H1 (cell line): ENCODE measurements around the gene PORCN. TPM values are rescaled to one million over a fixed set of nuclear protein-coding genes. Genes with fewer than 3 reads are reported as not detected.

Source experiments
- CTCF ChIA-PET: fragments of 300-600 bp; sonication (Branson Sonifier 250); formaldehyde crosslinking; loops from one replicate; lab custom pipeline; 2021; ENCODE audit not compliant: partially characterized antibody; lab: Charles Lee
- POLR2A ChIA-PET: fragments of 300-600 bp; sonication (Branson Sonifier 250); formaldehyde crosslinking; loops from one replicate; lab custom pipeline; 2021; ENCODE audit warnings: inconsistent platforms; ENCODE audit not compliant: partially characterized antibody; lab: Charles Lee
- DNase-seq, 2 experiments: peaks; one replicate each; pipeline versions ENCODE4 v3.0.0 to v3.0.0-alpha.2; 2010 to 2022; ENCODE audit warnings: low spot score in 2 of 2, low read depth in 1 of 2, mixed read lengths in 1 of 2
- FAIRE-seq: peaks from 2 replicates; lab custom pipeline; 2011; peaks lifted over from hg19 to GRCh38; lab: Jason Lieb, UNC
- H2AFZ ChIP-seq: 2 replicates; pipeline ENCODE4 v1.8.1; 2012; ENCODE audit warnings: low read length, inconsistent platforms
- H2AK5ac ChIP-seq: 2 replicates; pipeline ENCODE4 v1.6.1; 2013; ENCODE audit warnings: low read depth, low read length
- H2BK120ac ChIP-seq: replicated peaks from 2 replicates; pipeline ENCODE3; 2013; ENCODE audit warnings: low read depth, low read length, inconsistent platforms
- H2BK12ac ChIP-seq: 2 replicates; pipeline ENCODE4 v1.6.1; 2013; ENCODE audit warnings: low read depth, low read length
- H2BK15ac ChIP-seq: 2 replicates; pipeline ENCODE4 v1.6.1; 2013; ENCODE audit warnings: low read length
- H2BK20ac ChIP-seq: 2 replicates; pipeline ENCODE4 v1.6.1; 2013; ENCODE audit warnings: low read length
- H2BK5ac ChIP-seq: 2 replicates; pipeline ENCODE4 v1.6.1; 2013; ENCODE audit warnings: low read depth, low read length
- H3K14ac ChIP-seq: 2 replicates; pipeline ENCODE4 v1.6.1; 2013; ENCODE audit warnings: inconsistent platforms; ENCODE audit not compliant: insufficient read length
- H3K18ac ChIP-seq: 2 replicates; pipeline ENCODE4 v1.6.1; 2013; ENCODE audit warnings: low read length; ENCODE audit errors: extremely low read depth
- H3K23ac ChIP-seq: 2 replicates; pipeline ENCODE4 v1.6.1; 2013; ENCODE audit warnings: inconsistent platforms; ENCODE audit not compliant: insufficient read length
- H3K23me2 ChIP-seq: 2 replicates; pipeline ENCODE4 v1.6.1; 2013; ENCODE audit warnings: low read depth, low read length
- H3K27ac ChIP-seq: 2 replicates; pipeline ENCODE4 v1.6.1; 2011; ENCODE audit warnings: low read depth, low read length, inconsistent platforms
- H3K27me3 ChIP-seq, 4 experiments: replicated peaks in 1 of 4; 1 replicate in 1 of 4; 2 replicates in 3 of 4; pipeline versions ENCODE4 v1.6.1 to v1.8.1; 2011 to 2013; ENCODE audit warnings: low read length in 3 of 4, mild to moderate bottlenecking in 3 of 4, inconsistent platforms in 2 of 4, mixed read lengths in 2 of 4, moderate library complexity in 1 of 4; ENCODE audit not compliant: control insufficient read depth in 3 of 4, insufficient read depth in 3 of 4; ENCODE audit errors: extremely low read depth in 1 of 4
- H3K36me3 ChIP-seq, 4 experiments: 2 replicates each; pipeline versions ENCODE4 v1.6.1 to v1.8.1; 2011 to 2013; ENCODE audit warnings: mild to moderate bottlenecking in 4 of 4, low read length in 3 of 4, moderate library complexity in 2 of 4, control low read depth in 1 of 4, inconsistent platforms in 1 of 4; ENCODE audit not compliant: insufficient read depth in 4 of 4, control insufficient read depth in 2 of 4
- H3K4ac ChIP-seq: replicated peaks from 2 replicates; pipeline ENCODE3; 2013; ENCODE audit warnings: low read length, low read depth, mixed read lengths, inconsistent platforms; ENCODE audit not compliant: insufficient read length
- H3K4me1 ChIP-seq, 4 experiments: replicated peaks in 1 of 4; 1 replicate in 1 of 4; 2 replicates in 3 of 4; pipeline versions ENCODE4 v1.6.1 to v1.8.1; 2011 to 2013; ENCODE audit warnings: low read length in 3 of 4, inconsistent platforms in 2 of 4, mixed read lengths in 1 of 4; ENCODE audit not compliant: insufficient read depth in 4 of 4, control insufficient read depth in 3 of 4
- H3K4me2 ChIP-seq, 2 experiments: 2 replicates each; pipeline versions ENCODE4 v1.6.1 to v1.8.1; 2011 to 2013; ENCODE audit warnings: low read depth in 2 of 2, low read length in 2 of 2, control low read depth in 1 of 2, inconsistent platforms in 1 of 2, mild to moderate bottlenecking in 1 of 2; ENCODE audit not compliant: insufficient read depth in 1 of 2
- H3K4me3 ChIP-seq, 4 experiments: fragments of 200-600, 300-600 bp in 1 of 4; sonication (generic), shearing (Covaris generic), sonication (Bioruptor Twin) in 1 of 4; 2 replicates each; pipeline versions ENCODE4 v1.5.1 to v1.8.1; 2011 to 2016; ENCODE audit warnings: low read length in 4 of 4, low read depth in 3 of 4, control low read depth in 2 of 4, inconsistent platforms in 2 of 4, mild to moderate bottlenecking in 2 of 4, mixed read lengths in 1 of 4, moderate library complexity in 1 of 4; ENCODE audit not compliant: insufficient read depth in 2 of 4; ENCODE audit errors: extremely low read depth in 1 of 4
- H3K56ac ChIP-seq: replicated peaks from 2 replicates; pipeline ENCODE3; 2013; ENCODE audit warnings: low read depth, mild to moderate bottlenecking, mixed read lengths, low read length, inconsistent platforms; ENCODE audit not compliant: insufficient read length
- H3K79me1 ChIP-seq: 2 replicates; pipeline ENCODE4 v1.6.1; 2013; ENCODE audit warnings: low read depth, low read length, control low read depth
- H3K79me2 ChIP-seq, 2 experiments: 2 replicates each; pipeline versions ENCODE4 v1.6.1 to v1.8.1; 2012 to 2013; ENCODE audit warnings: low read length in 2 of 2, mild to moderate bottlenecking in 2 of 2, inconsistent platforms in 1 of 2; ENCODE audit not compliant: insufficient read depth in 2 of 2, control insufficient read depth in 1 of 2
- H3K9ac ChIP-seq, 4 experiments: replicated peaks in 1 of 4; 1 replicate in 1 of 4; 2 replicates in 3 of 4; pipeline versions ENCODE4 v1.6.1 to v1.8.1; 2011 to 2013; ENCODE audit warnings: low read depth in 3 of 4, low read length in 3 of 4, control low read depth in 2 of 4, mild to moderate bottlenecking in 2 of 4, moderate library complexity in 2 of 4, inconsistent platforms in 1 of 4; ENCODE audit errors: extremely low read depth in 1 of 4
- H3K9me3 ChIP-seq, 2 experiments: 2 replicates each; pipeline versions ENCODE4 v1.6.1 to v1.8.1; 2012 to 2013; ENCODE audit warnings: mild to moderate bottlenecking in 2 of 2, moderate library complexity in 2 of 2, control low read depth in 1 of 2, inconsistent platforms in 1 of 2, low read depth in 1 of 2, low read length in 1 of 2, mixed read lengths in 1 of 2; ENCODE audit not compliant: insufficient read depth in 2 of 2
- H4K20me1 ChIP-seq, 2 experiments: replicated peaks in 1 of 2; 2 replicates each; pipeline versions ENCODE3 to v1.8.1; 2011 to 2013; ENCODE audit warnings: inconsistent platforms in 2 of 2, low read length in 2 of 2, mild to moderate bottlenecking in 1 of 2; ENCODE audit not compliant: insufficient read depth in 2 of 2, control insufficient read depth in 1 of 2
- H4K5ac ChIP-seq: 2 replicates; pipeline ENCODE4 v1.6.1; 2013; ENCODE audit warnings: low read length, low read depth, mixed read lengths, inconsistent platforms; ENCODE audit not compliant: insufficient read length
- H4K8ac ChIP-seq: 2 replicates; pipeline ENCODE4 v1.8.0; 2013; ENCODE audit warnings: mild to moderate bottlenecking, moderate library complexity, low read length, inconsistent platforms; ENCODE audit not compliant: insufficient read depth; ENCODE audit errors: extremely low read depth
- H4K91ac ChIP-seq: replicated peaks from 2 replicates; pipeline ENCODE3; 2013; ENCODE audit warnings: low read length, mixed read lengths, inconsistent platforms; ENCODE audit not compliant: insufficient read length
- EP300 ChIP-seq, 2 experiments: IDR thresholded peaks; 1 replicate in 1 of 2; 2 replicates in 1 of 2; pipeline ENCODE4 v1.6.1; 2011 to 2012; ENCODE audit warnings: low read depth in 2 of 2, low read length in 2 of 2, mild to moderate bottlenecking in 2 of 2, borderline replicate concordance in 1 of 2, inconsistent platforms in 1 of 2, moderate library complexity in 1 of 2
- GTF2F1 ChIP-seq: IDR thresholded peaks from 2 replicates; pipeline ENCODE4 v1.6.1; 2012; ENCODE audit warnings: low read depth, low read length, improper control_type of control experiment, borderline replicate concordance
- HDAC6 ChIP-seq: IDR thresholded peaks from one replicate; pipeline ENCODE4 v1.7.1; 2012; ENCODE audit warnings: low read depth, mild to moderate bottlenecking, inconsistent platforms, low read length, moderate library complexity
- TBP ChIP-seq: IDR thresholded peaks from 2 replicates; pipeline ENCODE4 v1.6.1; 2011; ENCODE audit warnings: low read depth, low read length, improper control_type of control experiment
- ZNF274 ChIP-seq: IDR thresholded peaks from 2 replicates; pipeline ENCODE4 v1.7.0; 2012; ENCODE audit warnings: low read length, borderline replicate concordance; ENCODE audit errors: extremely low read depth
- WGBS, 2 experiments: shearing (Covaris generic) in 1 of 2; methylation state at CpG; one replicate each; pipeline versions ENCODE4 v1.1.6 to v1.1.7; 2013 to 2015; ENCODE audit warnings: low lambda C conversion rate in 2 of 2, mixed read lengths in 2 of 2, inconsistent platforms in 1 of 2, low coverage in 1 of 2, missing lambda C conversion rate in 1 of 2; ENCODE audit not compliant: insufficient replicate concordance in 2 of 2, insufficient coverage in 1 of 2, insufficient read length in 1 of 2; ENCODE audit errors: extremely low coverage in 1 of 2, missing lambda C conversion rate in 1 of 2; 5-methylcytosine and 5-hydroxymethylcytosine counted together
- polyA plus RNA-seq, 7 experiments: library from polyadenylated mRNA; depleted of rRNA in 3 of 7; stranded (reverse) in 5 of 7; unstranded in 2 of 7; fragments of >200 nt in 5 of 7; fragments of 200-250 nt in 2 of 7; gene quantifications; 1 replicate in 5 of 7; 2 replicates in 1 of 7; 4 replicates in 1 of 7; pipeline versions ENCODE4 v1.2.1 to v1.2.3, GENCODE V29; 2011 to 2013; ENCODE audit warnings: missing spikeins in 2 of 7, mixed read lengths in 2 of 7
- total RNA-seq: library from RNA; stranded (reverse); fragmentation: NEBNext Ultra II Directional; extraction: Animal tissue kit (Norgen Biotek cat#: 25700); gene quantifications from 2 replicates; pipeline ENCODE4 v1.2.1, GENCODE V29; 2021

The PORCN gene
- total and polyA plus RNA-seq, 2 of the 8 experiments (the other 6 are each of a cell fraction or from before 2014, with no cell fraction given), result 14.6 to 34.1 TPM

GRCh38 chrX:48515842-48516241 lies 7.0 kb downstream of the PORCN start:
- Histone ChIP-seq H3K9me3 (no peaks in the 10 kb centered on the region), H4K20me1 (no peaks in the 10 kb centered on the region), H2BK15ac (no peak overlapping the region), H3K18ac (no peak overlapping the region), H2BK120ac (no peak overlapping the region), H3K27ac (no peak overlapping the region), H4K5ac (no peak overlapping the region), H3K27me3 (no peaks in the 10 kb centered on the region), H2AFZ (no peak overlapping the region), H4K91ac (no peak overlapping the region), H3K79me2 (no peaks in the 10 kb centered on the region), H4K8ac (no peak overlapping the region; the same call in 1 of the 2 replicates), H3K79me1 (no peaks in the 10 kb centered on the region), H3K4me1 (no peaks in the 10 kb centered on the region), H3K23ac (no peak overlapping the region), H2BK5ac (no peak overlapping the region), H3K14ac (no peak overlapping the region), H2AK5ac (no peak overlapping the region), H3K4me3 (no peak overlapping the region), H3K4ac (no peak overlapping the region), H2BK20ac (no peak overlapping the region), H3K36me3 (peaks cover 0 to 2% (median 0%) of the 10 kb centered on the region in 4 experiments; a peak in 3 of 8 replicates), H3K4me2 (no peak overlapping the region), H2BK12ac (no peak overlapping the region), H3K23me2 (no peaks in the 10 kb centered on the region), H3K56ac (no peak overlapping the region), H3K9ac (no peak overlapping the region)
- TF ChIP-seq EP300 (IDR thresholded peaks at IDR 0.05; ENCODE audit: borderline replicate concordance in 1 of 2, low read depth in 2 of 2, low read length in 2 of 2) (no peak), TBP (no peak), ZNF274 (no peak), HDAC6 (no peak), GTF2F1 (no peak)
- no peak for DNase-seq
- 96% methylated on average over 8 of the region's 10 CpGs; no CpG with 5 or more reads in 1 of the 2 experiments for WGBS, 2 experiments
- FAIRE-seq, result no peak
- ChIA-PET POLR2A (no interaction called here), CTCF (no interaction called here)
